Neural crest cell (in vitro differentiated cells): Measurements from ENCODE around the gene UNC13B. TPM values are rescaled to one million over a fixed set of nuclear protein-coding genes. Genes with fewer than 3 reads are reported as not detected.
A peak's percentile ranks its signal among the peaks of the same experiment; 100 is the strongest.
"Not testable (repeated sequence)": the region's sequence is repeated elsewhere in the genome, so short reads cannot be mapped to it uniquely, and the experiment has no call there.

Experiments
- DNase-seq: peaks from one replicate; pipeline ENCODE4 v3.0.0; 2021; ENCODE audit warnings: low read depth, mixed read lengths, low spot score
- H3K27ac Mint-ChIP-seq: one replicate; pipeline ENCODE4 v1.8.0; 2021; ENCODE audit warnings: mild to moderate bottlenecking, mixed read lengths; ENCODE audit not compliant: unreplicated experiment
- H3K27me3 Mint-ChIP-seq: 2 replicates; pipeline ENCODE4 v1.8.0; 2021; ENCODE audit warnings: low read depth, mild to moderate bottlenecking, mixed read lengths
- H3K36me3 Mint-ChIP-seq: 2 replicates; pipeline ENCODE4 v1.8.0; 2021; ENCODE audit warnings: low read depth, mild to moderate bottlenecking, mixed read lengths
- H3K4me1 Mint-ChIP-seq: 2 replicates; pipeline ENCODE4 v1.8.0; 2021; ENCODE audit warnings: mixed read lengths
- H3K4me3 Mint-ChIP-seq: one replicate; pipeline ENCODE4 v1.8.0; 2021; ENCODE audit warnings: mild to moderate bottlenecking, mixed read lengths
- H3K9me3 Mint-ChIP-seq: 2 replicates; pipeline ENCODE4 v1.8.0; 2021; ENCODE audit warnings: mixed read lengths
- total RNA-seq: library from RNA; stranded (reverse); gene quantifications from 2 replicates; pipeline ENCODE4 v1.2.1, GENCODE V29; 2021
- TF ChIP-seq, protein P1 (sequence below): fragments of 200-600 bp; sonication (generic); conservative IDR thresholded peaks from 2 replicates; pipeline ENCODE4 v1.5.0; 2021; ENCODE audit warnings: antibody characterized with exemption, mild to moderate bottlenecking

UNC13B gene
- total RNA-seq, 1 donor from 2014 or later, result 56.9 TPM

DNA sequence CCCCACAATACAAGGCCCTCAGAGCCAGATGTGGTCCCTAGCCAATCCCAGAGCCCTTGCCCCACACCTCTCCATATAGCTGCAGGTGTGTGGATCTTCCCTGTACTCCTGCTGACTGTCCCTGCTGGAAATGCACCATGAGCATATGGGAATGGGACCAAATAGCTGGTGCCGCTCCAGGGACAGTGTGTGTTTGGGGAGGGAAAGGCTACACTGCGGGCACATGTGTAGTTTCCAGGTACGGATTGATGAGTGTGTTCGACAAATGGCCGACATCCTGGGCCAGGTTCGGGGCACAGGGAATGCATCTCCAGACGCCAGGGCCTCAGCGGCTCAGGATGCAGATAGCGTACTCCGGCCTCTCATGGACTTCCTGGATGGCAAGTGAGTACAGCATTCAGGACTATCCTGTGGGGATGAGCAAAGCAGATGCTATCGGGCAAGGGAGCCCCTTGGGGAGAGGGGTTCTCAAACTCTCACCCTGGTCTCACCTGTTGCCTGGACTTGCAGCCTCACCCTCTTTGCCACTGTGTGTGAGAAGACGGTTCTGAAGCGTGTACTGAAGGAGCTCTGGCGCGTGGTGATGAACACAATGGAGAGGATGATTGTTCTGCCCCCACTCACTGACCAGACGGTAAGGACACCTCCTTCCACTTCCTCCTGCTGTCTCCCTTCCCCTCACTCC lies 237.0 kb downstream of the UNC13B start:
- Mint-ChIP-seq H3K9me3 (no peaks in the 10 kb centered on the region), H3K4me1 (no peaks in the 10 kb centered on the region), H3K36me3 (peaks cover 26% of the 10 kb centered on the region), H3K27ac (no peak overlapping the region), H3K27me3 (no peaks in the 10 kb centered on the region), H3K4me3 (no peak overlapping the region)
- TF ChIP-seq, protein P1, sequence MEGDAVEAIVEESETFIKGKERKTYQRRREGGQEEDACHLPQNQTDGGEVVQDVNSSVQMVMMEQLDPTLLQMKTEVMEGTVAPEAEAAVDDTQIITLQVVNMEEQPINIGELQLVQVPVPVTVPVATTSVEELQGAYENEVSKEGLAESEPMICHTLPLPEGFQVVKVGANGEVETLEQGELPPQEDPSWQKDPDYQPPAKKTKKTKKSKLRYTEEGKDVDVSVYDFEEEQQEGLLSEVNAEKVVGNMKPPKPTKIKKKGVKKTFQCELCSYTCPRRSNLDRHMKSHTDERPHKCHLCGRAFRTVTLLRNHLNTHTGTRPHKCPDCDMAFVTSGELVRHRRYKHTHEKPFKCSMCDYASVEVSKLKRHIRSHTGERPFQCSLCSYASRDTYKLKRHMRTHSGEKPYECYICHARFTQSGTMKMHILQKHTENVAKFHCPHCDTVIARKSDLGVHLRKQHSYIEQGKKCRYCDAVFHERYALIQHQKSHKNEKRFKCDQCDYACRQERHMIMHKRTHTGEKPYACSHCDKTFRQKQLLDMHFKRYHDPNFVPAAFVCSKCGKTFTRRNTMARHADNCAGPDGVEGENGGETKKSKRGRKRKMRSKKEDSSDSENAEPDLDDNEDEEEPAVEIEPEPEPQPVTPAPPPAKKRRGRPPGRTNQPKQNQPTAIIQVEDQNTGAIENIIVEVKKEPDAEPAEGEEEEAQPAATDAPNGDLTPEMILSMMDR, result no peak
- DNase-seq, result no peak

DNA sequence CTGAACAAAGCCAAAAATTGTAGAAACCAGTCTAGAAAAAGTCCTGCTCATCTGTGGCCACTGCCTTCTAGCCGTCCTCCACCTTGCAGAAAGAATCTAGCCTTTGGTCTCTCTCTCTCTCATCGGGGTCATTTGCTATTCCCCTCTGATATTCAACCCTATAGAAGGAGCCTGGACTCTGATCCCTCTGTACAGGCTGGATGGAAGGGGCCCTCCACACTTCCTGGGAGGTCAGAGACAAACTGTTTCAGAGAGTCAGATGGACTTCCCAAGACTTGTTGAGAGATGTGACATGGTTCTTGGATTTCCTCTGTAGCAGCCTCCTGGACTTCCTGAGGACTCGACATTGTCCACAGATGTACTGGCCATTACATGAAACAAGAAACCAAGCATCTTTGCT lies 243.1 kb downstream of the UNC13B start:
- no peak overlapping the region for H3K4me3 Mint-ChIP-seq
- H3K4me1 Mint-ChIP-seq, result no peaks in the 10 kb centered on the region
- peaks cover 21% of the 10 kb centered on the region for H3K36me3 Mint-ChIP-seq
- TF ChIP-seq, protein P1, result no peak
- H3K9me3 Mint-ChIP-seq, result no peaks in the 10 kb centered on the region
- DNase-seq, result no peak
- peaks cover 11% of the 10 kb centered on the region for H3K27me3 Mint-ChIP-seq
- no peak overlapping the region for H3K27ac Mint-ChIP-seq

DNA sequence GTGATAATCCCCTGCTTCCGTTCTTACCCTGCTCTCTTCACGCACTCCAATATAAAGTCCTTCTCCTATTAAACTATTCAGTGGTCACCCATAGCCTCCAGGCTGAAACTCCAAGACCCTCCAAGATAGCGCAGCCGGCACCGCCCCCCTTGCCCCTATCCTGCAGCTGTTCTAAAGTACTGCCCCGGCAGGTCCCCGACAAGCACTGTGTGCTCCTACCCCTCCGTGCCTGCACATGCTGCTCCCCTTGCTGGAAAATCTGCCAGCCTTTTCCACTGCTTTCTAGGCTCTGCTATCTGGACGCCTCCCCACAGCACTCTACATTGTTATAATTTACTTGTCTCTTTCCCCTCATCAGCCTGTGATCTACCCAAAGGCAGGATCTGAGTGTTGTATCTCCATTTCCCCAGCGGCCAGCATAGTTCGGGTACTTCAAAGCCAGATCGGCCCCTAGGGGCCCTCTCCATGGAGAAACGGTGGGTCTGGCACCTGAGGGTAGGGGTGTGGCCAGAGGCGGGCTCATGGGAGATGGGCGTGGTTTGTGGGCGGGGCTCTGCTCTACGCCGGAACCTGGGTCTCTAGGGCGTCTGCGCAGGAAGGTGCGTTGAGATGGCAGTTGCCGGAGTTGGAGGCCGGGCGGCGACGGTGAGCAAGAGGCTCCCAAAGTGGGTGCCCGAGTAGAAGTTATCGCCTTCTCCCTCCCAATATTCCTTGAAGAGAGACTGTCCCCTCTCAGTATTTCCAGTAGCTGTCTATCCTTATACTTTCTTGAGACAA lies 244.6 kb downstream of the UNC13B start:
- H3K27ac Mint-ChIP-seq, result peak overlapping the region; percentile 9
- no peak overlapping the region for H3K4me3 Mint-ChIP-seq
- H3K27me3 Mint-ChIP-seq, result peaks cover 11% of the 10 kb centered on the region
- H3K4me1 Mint-ChIP-seq, result no peaks in the 10 kb centered on the region
- H3K36me3 Mint-ChIP-seq, result peaks cover 14% of the 10 kb centered on the region
- TF ChIP-seq, protein P1, result no peak
- H3K9me3 Mint-ChIP-seq, result no peaks in the 10 kb centered on the region
- no peak for DNase-seq

DNA sequence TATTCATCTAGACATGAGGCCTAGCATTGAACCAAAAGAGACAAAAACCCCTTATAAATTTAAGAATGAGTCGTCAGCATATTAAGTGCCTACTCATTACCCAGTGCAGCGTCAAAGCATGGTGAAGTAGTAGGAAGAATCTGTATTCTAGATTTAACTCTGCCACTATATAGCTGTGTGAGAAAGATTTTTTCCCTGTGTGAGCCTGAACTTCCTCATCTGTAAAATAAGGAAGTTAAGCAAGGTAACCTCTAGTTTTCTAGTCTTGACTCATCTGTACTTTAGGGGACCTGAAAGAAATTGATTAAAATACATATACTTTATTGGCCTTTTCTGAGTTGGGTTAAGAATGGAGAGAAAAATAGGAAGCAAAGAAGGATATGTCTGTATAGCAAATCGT lies 246.0 kb downstream of the UNC13B start:
- Mint-ChIP-seq H3K36me3 (peaks cover 13% of the 10 kb centered on the region), H3K27ac (no peak overlapping the region), H3K9me3 (peaks cover 2% of the 10 kb centered on the region), H3K4me1 (no peaks in the 10 kb centered on the region), H3K4me3 (no peak overlapping the region), H3K27me3 (peaks cover 11% of the 10 kb centered on the region)
- TF ChIP-seq, protein P1, result no peak
- DNase-seq, result no peak

DNA sequence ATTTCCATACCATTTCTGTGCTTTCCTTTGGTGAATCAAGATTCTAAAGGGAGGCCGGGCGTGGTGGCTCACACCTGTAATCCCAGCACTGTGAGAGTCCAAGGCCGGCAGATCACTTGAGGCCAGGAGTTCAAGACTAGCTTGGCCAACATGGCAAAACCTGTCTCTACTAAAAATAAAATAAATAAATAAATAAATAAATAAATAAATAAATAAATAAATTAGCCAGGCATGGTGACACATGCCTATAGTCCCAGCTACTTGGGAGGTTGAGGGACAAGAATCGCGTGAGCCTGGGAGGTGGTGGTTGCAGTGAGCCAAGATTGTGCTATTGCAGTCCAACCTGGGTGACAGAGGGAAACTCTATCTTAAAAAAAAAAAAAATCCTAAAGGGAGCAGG lies 247.6 kb downstream of the UNC13B start:
- not testable (repeated sequence) for H3K9me3 Mint-ChIP-seq, DNase-seq, H3K4me1 Mint-ChIP-seq, H3K27ac Mint-ChIP-seq, H3K4me3 Mint-ChIP-seq, H3K36me3 Mint-ChIP-seq
- H3K27me3 Mint-ChIP-seq, result peaks cover 11% of the 10 kb centered on the region

DNA sequence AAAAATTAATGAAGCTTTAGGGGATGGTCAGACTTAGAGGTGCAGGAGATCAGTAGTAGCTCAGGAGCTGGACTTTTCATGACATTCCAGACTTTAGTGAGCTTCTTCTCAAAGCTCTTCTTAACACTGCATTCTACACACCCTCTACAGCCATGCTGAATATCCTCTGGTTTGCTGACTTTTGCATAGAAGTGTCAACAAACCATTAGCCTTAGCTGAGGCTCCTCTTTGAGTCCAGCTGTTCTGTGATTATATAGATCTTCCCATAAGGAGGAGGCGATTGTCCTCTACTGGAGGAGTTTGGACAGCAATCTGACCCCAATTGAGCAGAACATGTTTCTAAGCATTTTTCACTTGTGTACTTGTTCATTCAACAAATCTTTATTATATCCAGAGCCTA lies 253.1 kb downstream of the UNC13B start:
- Mint-ChIP-seq H3K4me1 (no peaks in the 10 kb centered on the region), H3K9me3 (peaks cover 12% of the 10 kb centered on the region), H3K27me3 (no peaks in the 10 kb centered on the region), H3K27ac (no peak overlapping the region), H3K36me3 (peaks cover 3% of the 10 kb centered on the region), H3K4me3 (no peak overlapping the region)
- TF ChIP-seq, protein P1, result no peak
- no peak for DNase-seq
